ENCODE data around the gene ACTL8. TPM values are rescaled to one million over a fixed set of nuclear protein-coding genes. Genes with fewer than 3 reads are reported as not detected.

The ACTL8 gene
- total and polyA plus RNA-seq, 12 donors: not detected

DNA sequence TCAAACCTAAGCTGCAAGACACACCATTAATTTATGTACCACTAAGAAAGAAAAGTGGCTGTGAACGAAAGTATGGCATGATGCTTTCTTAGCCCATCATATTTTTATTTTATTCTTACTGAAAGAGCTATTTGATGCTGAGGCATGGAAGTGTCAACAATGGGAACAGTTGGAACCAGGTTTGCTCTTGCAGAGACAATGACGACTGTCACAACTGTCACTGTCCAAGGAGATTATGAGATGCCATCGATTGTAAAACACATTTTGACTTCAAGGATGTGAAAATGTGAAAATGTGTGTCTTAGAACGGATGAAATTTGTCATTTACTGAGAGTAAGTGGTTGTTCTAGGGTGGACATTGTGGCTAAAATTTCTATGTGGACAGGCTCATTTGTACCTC lies 2.8 kb upstream of the ACTL8 start:
- intact Hi-C loops (cut with DNase I): no loop called here

DNA sequence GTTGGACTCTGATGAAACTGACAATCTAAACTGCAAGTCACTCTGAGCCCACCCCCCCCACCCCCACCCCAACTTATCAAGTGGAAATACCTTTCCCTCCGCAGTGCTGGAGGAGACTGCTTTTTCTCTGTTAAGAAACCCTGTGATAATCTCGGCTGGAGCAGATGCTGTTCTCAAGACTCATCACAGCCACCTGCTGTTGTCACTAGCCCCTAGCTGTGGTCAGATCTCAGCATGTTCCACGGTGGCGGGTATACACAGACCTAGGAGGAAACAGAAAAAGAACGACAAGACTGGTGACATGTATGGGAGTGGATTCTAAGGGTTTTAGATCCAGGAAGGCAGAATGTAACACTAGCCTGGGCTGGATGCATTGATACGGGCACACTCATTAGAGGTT lies 2.3 kb downstream of the ACTL8 start:
- intact Hi-C loops (cut with DNase I): no loop called here
- WGBS, 4 donors: 72 to 80% (median 76%) methylated on average over 6 of the region's 6 CpGs

More for the DNA sequence above, 2.8 kb upstream of the ACTL8 start:
- Histone ChIP-seq H3K36me3 (replicated peaks in 1 of 2) (no peaks in the 10 kb centered on the region), H3K4me1 (replicated peaks in 1 of 2) (no peaks in the 10 kb centered on the region), H3K27me3 (no peaks in the 10 kb centered on the region), H3K9me3 (replicated peaks in 1 of 3) (peaks cover 0 to 12% (median 0%) of the 10 kb centered on the region in 3 donors), H3K4me3 (no peak overlapping the region), H3K27ac (no peak overlapping the region)
- TF ChIP-seq, protein P1, sequence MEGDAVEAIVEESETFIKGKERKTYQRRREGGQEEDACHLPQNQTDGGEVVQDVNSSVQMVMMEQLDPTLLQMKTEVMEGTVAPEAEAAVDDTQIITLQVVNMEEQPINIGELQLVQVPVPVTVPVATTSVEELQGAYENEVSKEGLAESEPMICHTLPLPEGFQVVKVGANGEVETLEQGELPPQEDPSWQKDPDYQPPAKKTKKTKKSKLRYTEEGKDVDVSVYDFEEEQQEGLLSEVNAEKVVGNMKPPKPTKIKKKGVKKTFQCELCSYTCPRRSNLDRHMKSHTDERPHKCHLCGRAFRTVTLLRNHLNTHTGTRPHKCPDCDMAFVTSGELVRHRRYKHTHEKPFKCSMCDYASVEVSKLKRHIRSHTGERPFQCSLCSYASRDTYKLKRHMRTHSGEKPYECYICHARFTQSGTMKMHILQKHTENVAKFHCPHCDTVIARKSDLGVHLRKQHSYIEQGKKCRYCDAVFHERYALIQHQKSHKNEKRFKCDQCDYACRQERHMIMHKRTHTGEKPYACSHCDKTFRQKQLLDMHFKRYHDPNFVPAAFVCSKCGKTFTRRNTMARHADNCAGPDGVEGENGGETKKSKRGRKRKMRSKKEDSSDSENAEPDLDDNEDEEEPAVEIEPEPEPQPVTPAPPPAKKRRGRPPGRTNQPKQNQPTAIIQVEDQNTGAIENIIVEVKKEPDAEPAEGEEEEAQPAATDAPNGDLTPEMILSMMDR (IDR thresholded peaks at IDR 0.05): no peak
- TF ChIP-seq POLR2A (IDR thresholded peaks at IDR 0.05): no peak
- 71 to 78% (median 73%) methylated on average over 4 of the region's 4 CpGs for WGBS, 4 donors
- no peak for DNase-seq

DNA sequence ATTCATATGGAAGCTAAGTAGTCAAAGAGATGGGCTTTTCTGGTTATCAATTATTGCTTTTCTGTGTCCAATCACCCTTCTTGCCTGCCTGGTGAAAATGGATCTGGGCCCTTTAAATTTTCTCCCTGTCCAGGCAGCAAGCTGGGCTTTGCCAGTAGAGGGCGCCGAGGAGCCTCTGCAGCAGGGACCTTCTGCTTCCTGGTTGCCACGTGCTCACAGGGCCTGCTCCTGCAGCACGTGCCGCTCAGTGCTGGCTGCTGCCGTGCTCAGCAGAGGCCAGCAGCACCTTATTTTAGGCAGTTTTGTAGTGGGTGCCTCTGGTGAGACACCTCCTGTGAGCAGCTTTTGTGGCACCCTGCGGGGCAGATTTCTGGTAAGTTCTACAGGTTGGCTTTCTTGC lies 4.0 kb downstream of the ACTL8 start:
- Histone ChIP-seq H3K36me3 (replicated peaks in 1 of 2) (no peaks in the 10 kb centered on the region), H3K27ac (no peak overlapping the region), H3K4me3 (no peak overlapping the region), H3K4me1 (replicated peaks in 1 of 2) (no peaks in the 10 kb centered on the region), H3K27me3 (no peaks in the 10 kb centered on the region), H3K9me3 (replicated peaks in 1 of 3) (peaks cover 0 to 30% (median 0%) of the 10 kb centered on the region in 3 donors)
- WGBS, 4 donors: 48 to 58% (median 56%) methylated on average over 5 to 7 of the region's 7 CpGs
- DNase-seq: no peak
- intact Hi-C loops (cut with DNase I): no loop called here
- TF ChIP-seq, protein P1 (IDR thresholded peaks at IDR 0.05): no peak
- TF ChIP-seq POLR2A (IDR thresholded peaks at IDR 0.05): no peak

More for the DNA sequence above, 2.3 kb downstream of the ACTL8 start:
- Histone ChIP-seq H3K27me3 (no peaks in the 10 kb centered on the region), H3K4me3 (no peak overlapping the region), H3K4me1 (replicated peaks in 1 of 2) (no peaks in the 10 kb centered on the region), H3K27ac (no peak overlapping the region), H3K9me3 (replicated peaks in 1 of 3) (peaks cover 0 to 30% (median 0%) of the 10 kb centered on the region in 3 donors), H3K36me3 (replicated peaks in 1 of 2) (no peaks in the 10 kb centered on the region)
- TF ChIP-seq, protein P1 (IDR thresholded peaks at IDR 0.05): no peak
- TF ChIP-seq POLR2A (IDR thresholded peaks at IDR 0.05): no peak
- DNase-seq: no peak

DNA sequence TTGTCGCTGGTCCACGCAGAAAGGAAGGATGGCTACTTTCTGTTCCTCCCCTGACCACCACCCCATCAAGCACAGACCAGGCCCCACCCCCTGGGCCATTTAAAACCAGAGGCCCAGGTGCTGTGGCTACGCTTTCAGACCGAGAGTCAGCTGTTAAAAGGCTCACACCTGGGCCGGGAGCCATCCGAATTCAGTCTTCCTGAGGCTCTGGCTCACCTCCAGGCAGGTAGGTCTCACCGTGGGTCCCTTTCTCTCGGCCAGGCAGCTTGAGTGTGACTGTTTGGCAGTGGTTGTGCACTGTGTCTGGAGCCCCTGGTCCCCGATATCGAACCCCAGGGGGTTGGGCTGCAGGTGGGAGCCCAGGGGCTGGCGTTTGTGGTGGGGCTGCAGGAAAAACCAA lies 7.2 kb downstream of the ACTL8 start:
- Histone ChIP-seq H3K4me1 (replicated peaks in 1 of 2) (no peaks in the 10 kb centered on the region), H3K27ac (no peak overlapping the region), H3K9me3 (replicated peaks in 1 of 3) (peaks cover 0 to 18% (median 0%) of the 10 kb centered on the region in 3 donors), H3K27me3 (no peaks in the 10 kb centered on the region), H3K4me3 (no peak overlapping the region), H3K36me3 (replicated peaks in 1 of 2) (no peaks in the 10 kb centered on the region)
- no peak for DNase-seq
- no peak for TF ChIP-seq POLR2A (IDR thresholded peaks at IDR 0.05)
- TF ChIP-seq, protein P1 (IDR thresholded peaks at IDR 0.05): no peak
- 83 to 87% (median 86%) methylated on average over 7 to 11 of the region's 11 CpGs for WGBS, 4 donors
- intact Hi-C loops (cut with DNase I): no loop called here
